Activated CD8-positive, alpha-beta memory T cell treated with anti-CD3 and anti-CD28 coated beads for 4 hours (primary cell): ENCODE data around the gene SERPINB7.
"Not testable (repeated sequence)": the region's sequence is repeated elsewhere in the genome, so short reads cannot be mapped to it uniquely, and the experiment has no call there.

ENCODE experiments used
- DNase-seq, 2 donors: peaks; one replicate each; pipeline ENCODE4 v3.0.0-alpha.2; 2020; ENCODE audit warnings: low read depth in 2 of 2

The SERPINB7 gene

GRCh38 chr18:63775166-63775730, at the start of gene SERPINB7:
SERPINB7 (plus strand) TSS chr18:63775418; CDS start chr18:63782373, 6,955 bp downstream.
- no peak for DNase-seq

- no peak for DNase-seq
Observed at GRCh38 chr18:63725682-63726480, 49.3 kb upstream of the SERPINB7 start.

- no peak for DNase-seq
Observed at GRCh38 chr18:63730773-63731172, 44.4 kb upstream of the SERPINB7 start.

GRCh38 chr18:63731215-63731614, 44.0 kb upstream of the SERPINB7 start:
- DNase-seq = no peak

GRCh38 chr18:63736876-63737275, 38.3 kb upstream of the SERPINB7 start:
- DNase-seq = no peak

GRCh38 chr18:63741769-63742168, 33.4 kb upstream of the SERPINB7 start:
- no peak for DNase-seq

GRCh38 chr18:63747006-63747405, 28.2 kb upstream of the SERPINB7 start:
- DNase-seq = no peak

- DNase-seq = no peak
Observed at GRCh38 chr18:63749489-63749888, 25.7 kb upstream of the SERPINB7 start.

GRCh38 chr18:63752636-63753035, 22.6 kb upstream of the SERPINB7 start:
- DNase-seq = no peak

- no peak for DNase-seq
Observed at GRCh38 chr18:63753676-63754075, 21.5 kb upstream of the SERPINB7 start.

- DNase-seq = no peak
Observed at GRCh38 chr18:63757541-63757940, 17.7 kb upstream of the SERPINB7 start.

GRCh38 chr18:63758615-63759240, 16.5 kb upstream of the SERPINB7 start:
- DNase-seq = no peak

- not testable (repeated sequence) for DNase-seq
Observed at GRCh38 chr18:63759786-63760185, 15.4 kb upstream of the SERPINB7 start.

GRCh38 chr18:63762518-63762917, 12.7 kb upstream of the SERPINB7 start:
- no peak for DNase-seq

GRCh38 chr18:63763831-63764600, 11.2 kb upstream of the SERPINB7 start:
- DNase-seq = no peak

- no peak for DNase-seq
Observed at GRCh38 chr18:63765837-63766236, 9.4 kb upstream of the SERPINB7 start.

- no peak for DNase-seq
Observed at GRCh38 chr18:63773551-63773950, 1.7 kb upstream of the SERPINB7 start.

GRCh38 chr18:63774511-63774910, 707 bp upstream of the SERPINB7 start:
- DNase-seq = no peak

GRCh38 chr18:63779386-63779785, 4.2 kb downstream of the SERPINB7 start:
- no peak for DNase-seq

- DNase-seq = no peak
Observed at GRCh38 chr18:63783394-63783793, 8.2 kb downstream of the SERPINB7 start.

- DNase-seq = no peak
Observed at GRCh38 chr18:63784787-63785452, 9.7 kb downstream of the SERPINB7 start.

GRCh38 chr18:63787673-63788072, 12.5 kb downstream of the SERPINB7 start:
- no peak for DNase-seq
